GM19467 (cell line): ENCODE results near the gene VSX2.

Experiments
- ATAC-seq: cut with Tn5 transposase; IDR thresholded peaks from one replicate; pipeline ENCODE4 v1.9.1; 2021; ENCODE audit warnings: mild to moderate bottlenecking, moderate library complexity; ENCODE audit not compliant: unreplicated experiment

VSX2 gene

DNA sequence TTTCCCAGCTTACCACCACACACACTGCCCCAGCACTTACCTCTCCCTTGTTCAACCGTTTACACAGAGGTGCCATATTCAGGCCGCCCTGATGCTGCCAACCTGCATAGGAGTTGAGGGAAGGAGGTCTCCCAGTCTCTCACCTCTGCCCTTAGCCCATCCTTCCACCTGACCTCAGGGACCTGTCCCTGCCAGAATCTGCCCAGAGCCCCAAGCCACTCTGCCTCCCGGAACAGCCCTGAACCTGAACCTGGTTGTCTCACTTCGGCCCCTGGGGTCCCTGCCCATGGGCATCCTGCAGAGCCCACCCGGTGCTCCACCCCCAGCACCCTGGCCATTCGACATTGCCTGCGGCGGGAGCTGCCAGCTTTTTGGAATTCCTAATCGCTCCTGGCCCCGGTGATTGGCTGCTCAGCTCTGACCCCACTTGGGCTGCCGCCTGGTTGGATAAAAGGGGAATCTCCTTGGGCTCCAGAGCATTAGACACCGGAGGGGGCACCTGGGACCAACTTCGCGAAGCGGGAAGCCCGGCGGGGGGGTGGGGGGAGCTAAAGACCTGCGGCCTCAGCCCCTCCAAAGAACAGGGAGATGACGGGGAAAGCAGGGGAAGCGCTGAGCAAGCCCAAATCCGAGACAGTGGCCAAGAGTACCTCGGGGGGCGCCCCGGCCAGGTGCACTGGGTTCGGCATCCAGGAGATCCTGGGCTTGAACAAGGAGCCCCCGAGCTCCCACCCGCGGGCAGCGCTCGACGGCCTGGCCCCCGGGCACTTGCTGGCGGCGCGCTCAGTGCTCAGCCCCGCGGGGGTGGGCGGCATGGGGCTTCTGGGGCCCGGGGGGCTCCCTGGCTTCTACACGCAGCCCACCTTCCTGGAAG, at the start of gene VSX2:
Gene VSX2, plus strand, starts transcription at position 476 of the 874 bp plus-strand sequence. Its CDS starts 113 bp downstream, at position 589.
- ATAC-seq: no peak

DNA sequence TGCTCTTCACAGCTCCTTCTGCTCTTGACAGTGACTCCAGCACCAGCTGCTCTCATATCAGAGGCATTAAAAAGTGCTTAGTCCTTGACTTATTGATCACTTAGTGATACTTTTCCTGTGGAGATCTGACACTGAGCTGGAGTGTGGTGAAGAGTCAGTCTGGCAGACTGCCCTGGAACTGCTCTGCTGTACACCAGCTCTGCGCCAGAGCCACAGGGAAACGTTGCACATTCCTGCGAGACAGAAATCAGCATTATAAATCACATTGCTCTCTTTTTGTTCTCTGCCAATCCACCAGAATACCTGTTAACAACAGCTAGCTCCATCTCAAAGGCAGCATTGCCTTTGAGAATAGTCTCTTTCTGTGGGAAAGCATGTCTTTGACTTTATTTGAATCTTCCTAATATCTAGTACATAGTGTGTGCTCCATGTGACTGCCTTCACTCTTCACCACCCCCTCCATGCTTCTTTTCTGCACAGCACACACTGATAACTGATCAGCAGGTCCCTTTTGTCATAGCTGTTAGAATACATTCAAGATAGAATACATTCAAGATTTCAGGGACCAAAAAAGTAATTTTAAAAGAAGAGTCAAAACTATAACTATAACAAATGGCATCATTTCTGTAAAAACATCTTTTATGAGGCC, 48.2 kb upstream of the VSX2 start:
- no peak for ATAC-seq

DNA sequence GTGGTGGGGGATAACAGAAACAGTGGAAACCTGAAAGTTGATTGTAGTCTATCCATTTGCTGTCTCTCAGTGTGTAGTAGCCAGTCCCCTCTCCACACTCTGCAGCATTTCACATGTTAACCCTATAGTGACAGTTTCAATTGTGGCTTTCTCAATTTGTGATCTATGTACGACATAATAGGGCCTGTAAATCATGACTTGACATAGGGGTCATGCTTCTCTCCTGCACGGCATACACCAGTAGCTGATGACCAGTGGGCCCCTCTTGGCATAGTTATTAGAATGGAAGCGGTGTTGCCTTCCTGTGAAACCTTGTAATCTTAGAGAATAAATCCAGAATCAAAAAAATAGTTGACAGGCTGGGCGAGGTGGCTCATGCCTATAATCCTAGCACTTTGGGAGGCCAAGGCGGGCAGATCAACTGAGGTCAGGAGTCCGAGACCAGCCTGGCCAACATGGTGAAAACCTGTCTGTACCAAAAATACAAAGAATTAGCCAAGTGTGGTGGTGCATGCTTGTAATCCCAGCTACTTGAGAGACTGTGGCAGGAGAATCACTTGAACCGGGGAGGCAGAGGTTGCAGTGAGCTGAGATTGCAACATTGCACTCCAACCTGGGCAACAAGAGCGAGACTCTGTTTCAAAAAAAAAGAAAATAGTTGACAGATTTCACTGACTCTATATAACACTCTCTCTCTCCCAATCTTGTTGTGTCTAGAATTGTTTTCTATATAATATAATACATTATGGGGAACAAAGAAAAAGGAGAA, 44.6 kb upstream of the VSX2 start:
- ATAC-seq: no peak

GRCh38 chr14:74195623-74196022, 43.6 kb upstream of the VSX2 start:
- no peak for ATAC-seq

GRCh38 chr14:74198441-74199234, 40.6 kb upstream of the VSX2 start:
- ATAC-seq: no peak

DNA sequence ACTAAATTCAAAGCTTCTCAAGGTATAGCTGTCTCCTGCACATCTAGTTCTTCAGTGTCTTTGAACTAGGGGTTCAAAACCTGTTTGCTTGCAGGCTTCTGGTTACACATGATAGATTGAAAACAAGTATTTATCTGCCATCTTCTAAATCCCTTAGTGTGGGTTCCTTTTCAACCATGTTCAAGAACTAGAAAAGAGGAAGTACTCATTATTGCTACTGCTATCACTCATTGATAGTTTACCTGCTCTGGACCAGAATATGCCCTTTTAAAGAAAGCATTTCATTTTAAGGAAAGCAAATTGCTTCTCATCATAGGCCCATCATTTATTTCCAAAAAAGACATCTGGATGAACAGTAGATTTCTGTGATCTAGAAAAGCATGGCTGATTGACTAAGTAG, 37.1 kb upstream of the VSX2 start:
- ATAC-seq: no peak

DNA sequence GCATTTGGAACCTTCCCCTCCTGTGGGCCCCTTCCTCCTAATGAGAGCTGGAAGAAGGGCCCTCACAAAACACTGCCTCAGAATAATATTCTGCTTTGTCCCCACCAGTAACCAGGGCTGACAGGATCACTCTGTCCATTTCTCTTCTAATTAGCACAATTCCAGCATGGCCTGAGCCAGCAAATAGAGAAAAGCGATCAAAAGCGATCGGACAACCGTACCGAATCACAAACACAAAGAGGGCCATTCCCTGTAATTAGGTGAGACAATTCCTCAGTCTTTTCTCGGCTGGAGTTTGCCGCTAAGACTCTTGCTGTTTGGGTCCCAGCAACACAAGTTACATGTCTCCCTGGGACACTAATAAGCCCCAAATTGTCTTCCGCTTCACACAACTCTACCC, 35.6 kb upstream of the VSX2 start:
- ATAC-seq: no peak

DNA sequence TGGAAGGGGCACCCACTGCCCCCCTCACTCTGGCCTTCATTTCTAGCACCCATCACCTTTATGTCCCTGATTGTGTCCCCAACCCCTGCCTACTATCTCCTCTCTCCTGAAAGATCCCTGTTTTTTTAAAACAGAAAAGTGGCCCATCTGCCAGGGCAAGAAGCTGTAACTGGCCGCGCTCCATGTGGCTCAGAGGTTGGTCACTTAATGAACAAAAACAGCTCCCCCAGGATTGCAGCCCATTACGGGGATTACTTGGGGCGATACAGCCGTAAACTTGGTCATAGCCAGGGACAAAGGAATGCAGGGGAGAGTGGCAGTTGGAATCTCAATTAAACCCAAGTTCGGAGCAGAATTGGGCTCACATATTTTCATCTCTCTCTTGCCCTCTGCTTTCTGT, 34.8 kb upstream of the VSX2 start:
- no peak for ATAC-seq

DNA sequence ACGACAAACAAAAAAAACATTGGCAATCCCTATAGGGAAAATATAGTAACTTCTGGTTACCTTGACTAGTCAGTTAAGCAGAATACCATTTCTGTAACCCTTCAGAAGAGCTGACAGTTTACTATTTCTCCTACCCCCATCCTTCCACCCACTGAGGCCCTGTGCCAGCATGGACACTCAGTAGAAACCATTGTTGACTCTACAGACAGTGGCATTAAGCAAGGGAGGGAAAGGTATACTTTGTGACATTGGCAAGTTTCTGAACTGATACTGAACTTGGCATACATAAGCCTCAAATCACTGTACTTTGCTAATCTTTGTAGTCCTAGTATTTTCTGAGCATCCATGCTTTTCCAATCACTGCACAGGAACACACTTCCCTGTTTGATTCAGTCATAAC, 33.4 kb upstream of the VSX2 start:
- ATAC-seq: no peak

DNA sequence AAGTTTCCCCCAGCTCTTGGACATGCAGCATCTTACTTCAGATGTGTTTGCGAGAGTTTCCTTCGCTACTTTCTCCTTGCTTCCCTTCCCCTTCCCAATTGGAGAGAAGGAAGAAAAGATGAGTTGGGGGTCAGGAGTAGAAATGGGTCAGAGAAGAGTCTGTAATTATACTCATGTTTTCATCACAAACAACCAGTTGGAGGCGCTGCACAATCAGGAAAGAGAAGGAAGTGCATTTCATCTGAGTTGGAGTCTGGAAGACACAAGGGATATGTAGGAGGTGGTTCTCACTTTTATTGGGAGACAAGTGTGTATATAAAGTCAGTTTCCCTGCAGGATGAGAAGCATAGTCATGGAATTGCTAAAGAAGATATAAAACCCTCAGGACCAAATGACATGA, 31.3 kb upstream of the VSX2 start:
- ATAC-seq: no peak

DNA sequence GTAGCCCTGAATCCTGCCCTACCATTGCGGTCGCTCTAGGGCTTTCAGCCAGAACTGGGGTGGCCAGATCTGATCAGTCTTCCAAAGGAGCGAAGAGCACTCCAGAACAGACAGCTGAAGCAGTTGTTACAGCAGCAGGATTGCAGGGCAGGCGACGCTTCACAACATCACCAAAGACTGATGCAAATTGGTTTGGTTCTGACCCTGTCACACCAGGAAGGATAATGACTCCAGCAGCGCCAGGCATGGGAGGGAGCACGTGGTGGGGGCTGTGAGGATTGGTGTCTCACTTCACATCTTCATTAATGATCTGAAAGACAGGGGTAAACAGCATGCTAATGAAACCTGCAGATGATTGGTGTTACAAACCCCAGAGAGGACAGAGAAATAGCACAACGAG, 30.6 kb upstream of the VSX2 start:
- no peak for ATAC-seq

DNA sequence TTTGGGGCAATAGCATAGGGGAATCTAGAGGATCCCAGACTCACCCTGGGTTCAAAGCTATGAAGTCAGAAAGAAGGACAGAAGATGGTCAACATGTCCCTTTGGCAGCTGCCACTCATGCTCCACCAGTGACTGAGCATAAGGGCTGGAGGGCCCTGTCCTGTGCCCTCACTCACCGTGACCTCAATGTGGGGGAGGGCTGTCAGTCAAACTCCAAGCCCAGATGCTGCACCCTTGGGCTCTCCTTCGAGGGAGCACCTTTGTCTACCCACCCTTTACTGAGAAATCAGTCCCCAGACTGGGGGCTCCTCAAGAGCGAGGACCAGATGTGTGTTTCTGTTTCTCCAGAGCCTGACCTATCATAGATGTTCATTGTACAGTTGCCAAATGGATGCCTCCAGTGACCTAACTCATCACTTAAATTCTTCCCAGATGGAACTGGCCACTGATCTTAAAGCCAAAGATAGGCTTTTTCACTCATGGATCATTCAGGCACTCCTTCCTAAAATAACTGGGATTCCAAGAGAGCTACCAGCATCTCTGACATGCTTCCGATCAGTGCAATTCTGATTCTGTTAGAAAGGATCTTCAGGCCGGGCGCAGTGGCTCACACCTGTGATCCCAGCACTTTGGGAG, 27.2 kb upstream of the VSX2 start:
- no peak for ATAC-seq

DNA sequence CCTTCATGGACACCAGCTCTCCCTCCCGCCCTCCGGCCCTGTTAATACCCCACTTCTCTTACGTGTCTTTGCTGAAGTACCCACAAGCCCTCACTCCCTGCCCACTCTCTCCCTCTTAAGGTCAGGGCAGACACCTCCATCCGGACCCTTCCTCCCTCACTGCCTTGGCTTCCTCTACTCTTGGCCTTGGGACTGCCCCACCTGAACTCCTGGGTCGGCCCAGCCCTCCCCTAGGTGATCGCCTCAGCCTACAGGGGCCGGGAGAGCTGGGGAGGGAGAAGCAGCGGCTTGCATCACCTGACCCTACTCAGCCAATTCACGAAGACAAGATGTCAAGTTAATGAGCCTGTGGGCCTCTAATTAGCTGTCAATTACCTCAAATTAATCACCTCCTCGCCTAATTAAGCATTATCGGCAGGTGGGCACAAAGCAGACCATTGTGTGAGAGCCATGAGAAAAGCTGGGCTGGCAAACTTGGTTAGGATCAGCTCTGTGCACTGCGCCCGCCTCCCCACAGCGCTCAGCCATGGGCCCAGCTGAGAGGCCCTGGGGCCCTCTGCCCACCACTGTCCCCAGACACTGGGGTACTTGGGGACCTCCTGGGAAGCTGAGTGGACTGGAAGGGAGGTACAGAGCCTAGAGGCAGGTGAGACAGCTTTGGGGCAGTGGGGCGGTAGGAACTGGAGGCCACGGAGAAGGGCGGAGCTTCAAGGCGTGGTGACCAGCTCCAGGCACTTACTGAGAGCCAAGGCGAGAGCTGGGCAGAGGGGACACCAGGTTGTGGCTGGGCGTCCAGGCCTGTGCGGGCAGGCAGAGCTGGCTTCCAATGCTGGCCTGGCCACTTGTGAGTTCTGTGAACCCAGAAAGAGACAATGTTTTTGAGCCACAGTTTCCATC, 25.1 kb upstream of the VSX2 start:
- no peak for ATAC-seq

- no peak for ATAC-seq
Observed at GRCh38 chr14:74216671-74217070, 22.6 kb upstream of the VSX2 start.

GRCh38 chr14:74217672-74218448, 21.4 kb upstream of the VSX2 start:
- no peak for ATAC-seq

DNA sequence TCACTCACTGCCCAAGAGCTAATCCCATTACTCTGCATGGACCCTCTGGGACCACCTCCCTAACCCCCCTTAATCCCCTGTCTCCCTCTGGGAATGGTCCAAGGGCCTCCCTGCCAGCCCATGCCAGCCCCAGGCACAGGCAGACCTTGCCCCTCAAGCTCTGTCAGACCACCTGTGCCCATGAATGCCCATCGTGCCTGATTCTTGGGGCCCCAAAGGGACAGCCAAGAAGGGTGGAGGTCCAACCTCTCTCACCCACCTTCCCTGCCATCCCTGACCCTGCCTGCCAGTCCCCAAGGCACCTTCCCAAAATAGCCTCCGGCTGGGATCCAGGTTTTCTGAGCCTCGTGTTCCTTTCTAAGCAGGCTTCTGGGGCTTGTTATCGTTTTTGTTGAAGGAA, 20.8 kb upstream of the VSX2 start:
- ATAC-seq: no peak

DNA sequence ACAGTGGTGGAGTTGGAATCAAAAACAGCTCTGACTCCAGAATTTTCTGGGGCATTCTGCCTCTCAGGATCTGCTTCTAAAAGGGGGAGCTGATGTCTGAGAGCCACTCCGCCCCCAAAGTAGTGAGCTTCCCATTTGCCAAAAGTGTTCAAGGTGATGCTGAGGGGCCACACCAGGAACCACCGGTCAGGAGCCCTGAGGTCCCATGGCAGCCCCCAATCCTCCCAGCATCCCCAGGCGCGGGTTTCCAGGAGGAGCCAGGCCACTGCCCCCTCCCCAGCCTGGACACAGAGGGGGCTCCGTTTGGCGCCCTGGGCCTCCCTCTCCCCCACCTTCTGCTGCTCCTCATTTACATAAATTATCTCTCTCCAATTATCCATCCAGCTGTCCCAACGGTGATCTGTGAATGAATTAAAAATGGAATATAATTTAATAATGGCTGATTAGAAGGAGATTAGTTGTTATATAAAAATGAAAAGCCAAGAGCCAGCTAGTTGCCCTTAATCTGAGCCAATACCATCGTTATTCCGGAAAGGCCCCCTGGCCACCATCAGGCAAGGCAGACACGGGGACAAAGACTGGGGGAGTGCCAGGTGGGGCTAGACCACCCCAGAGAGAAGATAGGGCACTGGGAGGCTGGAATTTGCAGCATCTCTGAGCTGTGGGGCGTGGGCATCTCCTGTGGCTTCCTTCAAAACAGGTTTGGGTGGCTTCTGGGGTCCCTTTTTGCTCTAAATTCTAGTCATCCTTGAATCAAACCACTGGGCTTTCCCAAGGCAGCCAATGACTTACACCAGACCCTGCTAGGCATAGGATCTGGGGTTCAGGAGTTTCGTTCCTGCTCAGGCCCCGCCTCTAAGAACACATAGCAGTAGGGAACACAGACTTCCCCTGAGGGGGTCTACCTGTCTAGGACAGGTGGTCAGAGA, 19.7 kb upstream of the VSX2 start:
- ATAC-seq: no peak

DNA sequence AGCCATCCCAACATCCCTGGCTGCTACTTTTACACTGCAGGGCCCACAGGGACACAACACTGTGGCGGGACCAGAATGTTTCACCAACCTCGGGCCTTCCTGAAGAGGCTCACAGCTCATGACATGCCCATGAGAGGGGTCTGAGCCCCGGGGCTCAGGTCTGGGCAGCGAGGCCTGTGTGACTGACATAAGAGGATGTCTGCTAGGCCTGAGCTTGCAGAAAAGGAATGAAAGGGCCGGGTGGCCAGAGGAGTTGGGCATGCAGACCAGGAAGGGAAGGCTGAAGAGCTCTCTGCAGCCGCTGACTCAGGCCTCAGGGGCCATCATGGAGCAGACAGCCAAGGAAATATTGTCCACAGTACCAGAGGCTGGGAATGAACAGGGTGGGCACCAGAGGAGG, 18.3 kb upstream of the VSX2 start:
- no peak for ATAC-seq
